Coronary artery (tissue), 2 donors: ENCODE measurements around the gene METTL27.

ENCODE experiments used
- DNase-seq: peaks from one replicate; pipeline ENCODE4 v3.0.0-alpha.2; 2017; ENCODE audit warnings: low spot score
- H3K27ac ChIP-seq, 2 donors: fragments of 200-600 bp; sonication (generic); one replicate each; pipeline ENCODE4 v1.5.1; 2016 to 2019
- H3K4me3 ChIP-seq: fragments of 200-600 bp; sonication (generic); 2 replicates; pipeline ENCODE4 v1.5.1; 2016; ENCODE audit warnings: mild to moderate bottlenecking, moderate library complexity
- TF ChIP-seq, protein P1 (sequence below): fragments of 200-600 bp; sonication (generic); IDR thresholded peaks from one replicate; pipeline ENCODE4 v1.5.1; 2019; ENCODE audit warnings: antibody characterized with exemption

Gene METTL27

DNA sequence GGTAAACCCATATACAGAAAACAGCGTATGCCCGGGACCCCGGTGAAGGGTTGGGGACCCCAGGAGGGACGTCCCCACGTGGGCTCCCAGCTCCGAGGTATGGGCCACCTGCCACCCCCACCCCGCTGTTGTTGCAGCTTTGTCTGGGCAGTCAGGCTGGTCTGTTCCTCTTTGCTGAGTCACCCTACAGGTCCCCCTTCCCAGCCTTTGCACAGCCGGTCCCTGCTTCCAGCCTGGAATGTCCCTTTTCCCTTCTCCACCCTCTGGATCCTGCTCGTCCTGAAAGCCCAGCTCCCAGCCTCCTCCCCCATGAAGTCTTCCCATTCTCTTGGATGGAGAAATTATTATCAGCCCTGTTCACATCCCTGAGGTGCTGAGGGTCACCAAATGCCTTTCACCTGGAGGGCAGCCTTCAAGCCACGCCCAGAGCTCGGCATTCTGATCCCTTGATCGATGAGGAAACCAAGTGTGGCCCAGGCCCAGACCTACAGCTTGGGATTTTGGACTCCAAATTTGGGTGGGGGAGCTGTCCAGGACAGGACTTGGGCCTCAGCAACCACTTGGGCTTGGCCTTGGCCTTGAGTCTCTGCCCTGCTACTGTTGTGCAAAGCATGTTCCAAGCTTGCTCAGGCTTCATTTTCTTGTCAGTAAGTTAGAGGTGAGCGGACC is 8.9 kb downstream of the METTL27 start:
- no peak for DNase-seq
- TF ChIP-seq, protein P1, sequence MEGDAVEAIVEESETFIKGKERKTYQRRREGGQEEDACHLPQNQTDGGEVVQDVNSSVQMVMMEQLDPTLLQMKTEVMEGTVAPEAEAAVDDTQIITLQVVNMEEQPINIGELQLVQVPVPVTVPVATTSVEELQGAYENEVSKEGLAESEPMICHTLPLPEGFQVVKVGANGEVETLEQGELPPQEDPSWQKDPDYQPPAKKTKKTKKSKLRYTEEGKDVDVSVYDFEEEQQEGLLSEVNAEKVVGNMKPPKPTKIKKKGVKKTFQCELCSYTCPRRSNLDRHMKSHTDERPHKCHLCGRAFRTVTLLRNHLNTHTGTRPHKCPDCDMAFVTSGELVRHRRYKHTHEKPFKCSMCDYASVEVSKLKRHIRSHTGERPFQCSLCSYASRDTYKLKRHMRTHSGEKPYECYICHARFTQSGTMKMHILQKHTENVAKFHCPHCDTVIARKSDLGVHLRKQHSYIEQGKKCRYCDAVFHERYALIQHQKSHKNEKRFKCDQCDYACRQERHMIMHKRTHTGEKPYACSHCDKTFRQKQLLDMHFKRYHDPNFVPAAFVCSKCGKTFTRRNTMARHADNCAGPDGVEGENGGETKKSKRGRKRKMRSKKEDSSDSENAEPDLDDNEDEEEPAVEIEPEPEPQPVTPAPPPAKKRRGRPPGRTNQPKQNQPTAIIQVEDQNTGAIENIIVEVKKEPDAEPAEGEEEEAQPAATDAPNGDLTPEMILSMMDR = no peak
- H3K4me3 ChIP-seq = no peak overlapping the region
- H3K27ac ChIP-seq = no peak overlapping the region

DNA sequence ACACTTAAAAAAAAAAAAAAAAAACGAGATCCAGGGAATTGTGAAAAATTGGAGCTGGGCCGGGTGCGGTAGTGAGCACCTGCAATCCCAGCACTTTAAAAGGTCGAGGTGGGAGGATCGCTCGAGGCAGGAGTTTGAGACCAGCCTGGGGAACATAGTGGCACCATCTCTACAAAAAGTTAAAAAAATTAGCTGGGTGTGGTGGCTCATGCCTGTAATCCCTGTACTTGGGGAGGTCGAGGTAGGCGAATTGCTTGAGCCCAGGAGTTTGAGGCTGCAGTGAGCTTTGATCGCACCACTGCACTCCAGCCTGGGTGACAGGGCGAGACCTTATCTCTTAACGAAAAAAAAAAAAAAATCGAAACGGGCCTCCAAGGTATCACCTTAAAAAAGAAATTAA is 9.5 kb downstream of the METTL27 start:
- H3K27ac ChIP-seq = no peak overlapping the region

DNA sequence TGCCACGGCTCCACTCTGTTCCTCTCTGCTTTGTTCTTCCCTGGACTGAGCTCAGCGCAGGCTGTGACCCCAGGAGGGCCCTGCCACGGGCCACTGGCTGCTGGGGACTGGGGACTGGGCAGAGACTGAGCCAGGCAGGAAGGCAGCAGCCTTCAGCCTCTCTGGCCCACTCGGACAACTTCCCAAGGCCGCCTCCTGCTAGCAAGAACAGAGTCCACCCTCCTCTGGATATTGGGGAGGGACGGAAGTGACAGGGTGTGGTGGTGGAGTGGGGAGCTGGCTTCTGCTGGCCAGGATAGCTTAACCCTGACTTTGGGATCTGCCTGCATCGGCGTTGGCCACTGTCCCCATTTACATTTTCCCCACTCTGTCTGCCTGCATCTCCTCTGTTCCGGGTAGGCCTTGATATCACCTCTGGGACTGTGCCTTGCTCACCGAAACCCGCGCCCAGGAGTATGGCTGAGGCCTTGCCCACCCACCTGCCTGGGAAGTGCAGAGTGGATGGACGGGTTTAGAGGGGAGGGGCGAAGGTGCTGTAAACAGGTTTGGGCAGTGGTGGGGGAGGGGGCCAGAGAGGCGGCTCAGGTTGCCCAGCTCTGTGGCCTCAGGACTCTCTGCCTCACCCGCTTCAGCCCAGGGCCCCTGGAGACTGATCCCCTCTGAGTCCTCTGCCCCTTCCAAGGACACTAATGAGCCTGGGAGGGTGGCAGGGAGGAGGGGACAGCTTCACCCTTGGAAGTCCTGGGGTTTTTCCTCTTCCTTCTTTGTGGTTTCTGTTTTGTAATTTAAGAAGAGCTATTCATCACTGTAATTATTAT is 10.3 kb downstream of the METTL27 start:
- Histone ChIP-seq H3K27ac (peak overlapping the region in 1 of 2 donors; percentile 28), H3K4me3 (no peak overlapping the region)
- TF ChIP-seq, protein P1 = no peak
- DNase-seq = no peak

More for the DNA sequence above, 9.5 kb downstream of the METTL27 start:
- TF ChIP-seq, protein P1 = no peak
- DNase-seq = no peak
- H3K4me3 ChIP-seq = no peak overlapping the region

DNA sequence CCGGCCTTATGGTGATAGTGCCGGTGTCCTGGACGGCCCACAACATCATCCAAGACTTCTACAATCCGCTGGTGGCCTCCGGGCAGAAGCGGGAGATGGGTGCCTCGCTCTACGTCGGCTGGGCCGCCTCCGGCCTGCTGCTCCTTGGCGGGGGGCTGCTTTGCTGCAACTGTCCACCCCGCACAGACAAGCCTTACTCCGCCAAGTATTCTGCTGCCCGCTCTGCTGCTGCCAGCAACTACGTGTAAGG is 10.8 kb downstream of the METTL27 start:
- Histone ChIP-seq H3K27ac (no peak overlapping the region), H3K4me3 (no peak overlapping the region)
- TF ChIP-seq, protein P1 = no peak
- DNase-seq = no peak

DNA sequence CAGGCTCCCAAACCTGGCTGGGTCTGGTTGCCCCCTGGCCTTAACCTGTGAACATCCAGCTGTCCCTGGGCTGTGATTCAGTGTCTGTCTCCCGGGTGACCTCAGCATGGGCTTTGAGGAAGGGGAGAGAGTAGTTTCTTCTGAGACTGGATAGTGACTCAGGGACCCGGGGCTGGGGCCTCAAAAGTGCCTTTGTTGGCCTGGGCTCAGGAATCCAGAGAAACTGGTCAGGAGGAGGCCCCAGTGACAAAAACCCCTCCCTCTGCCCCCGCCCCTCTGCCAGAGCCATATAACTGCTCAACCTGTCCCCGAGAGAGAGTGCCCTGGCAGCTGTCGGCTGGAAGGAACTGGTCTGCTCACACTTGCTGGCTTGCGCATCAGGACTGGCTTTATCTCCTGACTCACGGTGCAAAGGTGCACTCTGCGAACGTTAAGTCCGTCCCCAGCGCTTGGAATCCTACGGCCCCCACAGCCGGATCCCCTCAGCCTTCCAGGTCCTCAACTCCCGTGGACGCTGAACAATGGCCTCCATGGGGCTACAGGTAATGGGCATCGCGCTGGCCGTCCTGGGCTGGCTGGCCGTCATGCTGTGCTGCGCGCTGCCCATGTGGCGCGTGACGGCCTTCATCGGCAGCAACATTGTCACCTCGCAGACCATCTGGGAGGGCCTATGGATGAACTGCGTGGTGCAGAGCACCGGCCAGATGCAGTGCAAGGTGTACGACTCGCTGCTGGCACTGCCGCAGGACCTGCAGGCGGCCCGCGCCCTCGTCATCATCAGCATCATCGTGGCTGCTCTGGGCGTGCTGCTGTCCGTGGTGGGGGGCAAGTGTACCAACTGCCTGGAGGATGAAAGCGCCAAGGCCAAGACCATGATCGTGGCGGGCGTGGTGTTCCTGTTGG is 11.4 kb downstream of the METTL27 start, which contains the start of gene CLDN4:
TSS of gene CLDN4 (plus strand) at position 316 of the 903 bp plus-strand sequence. CDS start at position 522, 206 bp downstream.
- TF ChIP-seq, protein P1 = no peak
- no peak within 1 kb of the TSS for H3K4me3 ChIP-seq
- peak within 1 kb of the TSS in 1 of 2 donors; percentile 28 for H3K27ac ChIP-seq
- DNase-seq = no peak

DNA sequence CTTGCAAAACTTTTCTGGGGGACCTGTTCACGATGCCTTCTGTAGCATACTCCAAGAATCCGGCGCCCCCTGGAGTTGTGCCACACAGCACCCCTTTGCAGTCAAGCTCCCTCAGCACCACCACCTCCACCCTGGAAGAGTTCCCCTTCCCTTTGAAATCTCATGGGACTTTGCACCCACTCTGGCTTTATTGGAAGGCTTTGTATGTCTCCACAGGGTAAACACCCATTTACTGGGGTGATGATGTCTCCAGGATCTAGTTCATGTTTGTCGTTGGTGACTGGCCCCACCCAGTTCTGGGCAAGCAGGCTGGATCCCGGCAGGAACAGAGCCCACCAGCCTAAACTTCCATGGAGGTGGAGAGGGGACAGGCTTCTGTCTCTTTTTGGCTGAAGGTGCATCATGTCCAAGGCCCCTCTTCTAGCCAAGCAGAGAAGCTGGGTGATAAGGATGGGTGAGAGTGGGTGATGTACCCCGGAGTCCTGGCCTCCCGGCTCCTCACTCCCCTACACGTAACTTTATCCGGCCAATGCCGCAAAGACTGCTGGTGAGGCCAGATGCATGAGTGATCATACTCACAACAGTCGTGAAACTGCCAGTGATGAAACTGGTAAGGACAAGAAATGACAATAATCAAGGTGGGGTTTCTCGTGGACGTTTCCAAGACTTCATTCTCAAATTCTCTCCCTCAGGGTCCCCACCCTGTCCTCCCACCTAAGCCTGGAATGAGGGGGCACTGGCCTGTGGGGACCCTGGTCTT is 12.2 kb downstream of the METTL27 start:
- no peak overlapping the region for H3K4me3 ChIP-seq
- TF ChIP-seq, protein P1 = no peak
- DNase-seq = no peak

More for the DNA sequence above, 12.2 kb downstream of the METTL27 start:
- no peak overlapping the region for H3K27ac ChIP-seq
